Measurements from ENCODE around the gene BPIFB3. TPM values are rescaled to one million over a fixed set of nuclear protein-coding genes. Genes with fewer than 3 reads are reported as not detected.

Gene BPIFB3
- total RNA-seq, 1 donor, result not detected

- no peak for DNase-seq (ENCODE audit: low read depth)
- H3K4me3 ChIP-seq (ENCODE audit: low read depth, low read length), result no peak overlapping the region
- TF ChIP-seq, protein P1, sequence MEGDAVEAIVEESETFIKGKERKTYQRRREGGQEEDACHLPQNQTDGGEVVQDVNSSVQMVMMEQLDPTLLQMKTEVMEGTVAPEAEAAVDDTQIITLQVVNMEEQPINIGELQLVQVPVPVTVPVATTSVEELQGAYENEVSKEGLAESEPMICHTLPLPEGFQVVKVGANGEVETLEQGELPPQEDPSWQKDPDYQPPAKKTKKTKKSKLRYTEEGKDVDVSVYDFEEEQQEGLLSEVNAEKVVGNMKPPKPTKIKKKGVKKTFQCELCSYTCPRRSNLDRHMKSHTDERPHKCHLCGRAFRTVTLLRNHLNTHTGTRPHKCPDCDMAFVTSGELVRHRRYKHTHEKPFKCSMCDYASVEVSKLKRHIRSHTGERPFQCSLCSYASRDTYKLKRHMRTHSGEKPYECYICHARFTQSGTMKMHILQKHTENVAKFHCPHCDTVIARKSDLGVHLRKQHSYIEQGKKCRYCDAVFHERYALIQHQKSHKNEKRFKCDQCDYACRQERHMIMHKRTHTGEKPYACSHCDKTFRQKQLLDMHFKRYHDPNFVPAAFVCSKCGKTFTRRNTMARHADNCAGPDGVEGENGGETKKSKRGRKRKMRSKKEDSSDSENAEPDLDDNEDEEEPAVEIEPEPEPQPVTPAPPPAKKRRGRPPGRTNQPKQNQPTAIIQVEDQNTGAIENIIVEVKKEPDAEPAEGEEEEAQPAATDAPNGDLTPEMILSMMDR (IDR thresholded peaks at IDR 0.05; ENCODE audit: insufficient read depth, low read length), result no peak
Observed at GRCh38 chr20:33063271-33063670, 9.6 kb downstream of the BPIFB3 start.

DNA sequence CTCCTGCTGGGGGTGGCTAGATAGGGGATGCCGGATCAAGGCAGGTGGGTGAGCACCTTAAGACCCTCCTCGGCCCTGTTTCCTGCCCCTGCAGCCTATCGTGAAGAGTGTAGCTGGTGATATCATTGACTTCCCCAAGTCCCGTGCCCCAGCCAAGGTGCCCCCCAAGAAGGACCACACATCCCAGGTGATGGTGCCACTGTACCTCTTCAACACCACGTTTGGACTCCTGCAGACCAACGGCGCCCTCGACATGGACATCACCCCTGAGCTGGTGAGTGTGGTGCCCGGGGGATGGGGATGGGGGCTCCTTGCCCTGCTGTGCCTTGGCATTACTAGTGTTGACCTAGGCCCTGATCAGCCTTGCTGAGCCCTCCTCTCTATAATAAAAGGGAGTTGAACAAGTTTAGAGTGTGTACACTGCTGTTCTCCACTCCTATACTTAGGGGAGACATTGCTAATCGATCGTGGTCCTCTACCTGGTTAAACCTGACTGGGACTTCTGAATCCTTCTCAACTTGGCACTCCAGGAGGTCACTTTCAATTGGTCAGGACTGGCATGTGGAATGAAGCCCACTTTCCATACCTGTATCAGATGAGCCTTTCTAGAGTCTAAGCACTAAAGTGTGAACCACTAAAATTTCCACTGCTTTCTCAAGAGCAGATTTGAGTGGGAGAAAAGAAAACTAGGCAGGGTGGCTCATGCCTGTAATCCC is 11.0 kb downstream of the BPIFB3 start:
- TF ChIP-seq, protein P1 (IDR thresholded peaks at IDR 0.05; ENCODE audit: insufficient read depth, low read length), result no peak

GRCh38 chr20:33065785-33066184 is 12.1 kb downstream of the BPIFB3 start:
- TF ChIP-seq, protein P1 (IDR thresholded peaks at IDR 0.05; ENCODE audit: insufficient read depth, low read length), result no peak
- no peak overlapping the region for H3K4me3 ChIP-seq (ENCODE audit: low read depth, low read length)
- no peak for DNase-seq (ENCODE audit: low read depth)

More for the DNA sequence above, 11.0 kb downstream of the BPIFB3 start:
- H3K4me3 ChIP-seq (ENCODE audit: low read depth, low read length), result no peak overlapping the region
- no peak for DNase-seq (ENCODE audit: low read depth)

GRCh38 chr20:33067806-33068205 is 14.1 kb downstream of the BPIFB3 start:
- DNase-seq (ENCODE audit: low read depth), result no peak
- no peak overlapping the region for H3K4me3 ChIP-seq (ENCODE audit: low read depth, low read length)
- TF ChIP-seq, protein P1 (IDR thresholded peaks at IDR 0.05; ENCODE audit: insufficient read depth, low read length), result no peak

DNA sequence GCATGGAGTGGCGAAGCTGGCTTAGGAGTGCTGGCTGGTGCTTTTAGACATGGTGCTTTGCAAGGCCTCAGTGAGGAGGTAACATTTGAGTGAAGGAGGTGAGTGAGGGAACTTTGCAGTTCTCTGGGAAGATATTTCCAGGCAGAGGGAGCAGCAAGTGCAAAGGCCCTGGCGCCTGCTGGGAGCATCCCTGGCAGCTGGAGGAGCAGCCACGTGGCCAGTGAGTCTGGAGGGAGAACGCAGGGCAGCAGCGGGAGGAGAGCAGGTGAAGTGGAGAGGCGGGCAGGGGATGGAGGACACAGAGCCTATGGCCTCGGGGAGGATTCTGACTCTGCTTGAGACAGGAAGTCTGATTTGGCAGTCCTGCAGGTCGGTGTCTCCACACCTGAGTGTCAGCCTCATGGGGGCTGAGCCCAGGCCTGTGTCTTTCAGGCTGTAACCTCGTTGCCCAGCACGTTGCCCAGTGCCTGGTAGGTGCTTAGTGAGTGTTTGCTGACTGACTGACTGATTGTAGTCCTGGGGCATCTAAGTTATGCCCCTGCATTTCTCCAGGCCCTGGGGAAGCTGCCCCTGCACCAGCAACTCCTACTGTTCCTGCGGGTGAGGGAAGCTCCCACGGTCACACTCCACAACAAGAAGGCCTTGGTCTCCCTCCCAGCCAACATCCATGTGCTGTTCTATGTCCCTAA is 14.7 kb downstream of the BPIFB3 start:
- TF ChIP-seq, protein P1 (IDR thresholded peaks at IDR 0.05; ENCODE audit: insufficient read depth, low read length), result no peak
- no peak overlapping the region for H3K4me3 ChIP-seq (ENCODE audit: low read depth, low read length)
- DNase-seq (ENCODE audit: low read depth), result no peak

DNA sequence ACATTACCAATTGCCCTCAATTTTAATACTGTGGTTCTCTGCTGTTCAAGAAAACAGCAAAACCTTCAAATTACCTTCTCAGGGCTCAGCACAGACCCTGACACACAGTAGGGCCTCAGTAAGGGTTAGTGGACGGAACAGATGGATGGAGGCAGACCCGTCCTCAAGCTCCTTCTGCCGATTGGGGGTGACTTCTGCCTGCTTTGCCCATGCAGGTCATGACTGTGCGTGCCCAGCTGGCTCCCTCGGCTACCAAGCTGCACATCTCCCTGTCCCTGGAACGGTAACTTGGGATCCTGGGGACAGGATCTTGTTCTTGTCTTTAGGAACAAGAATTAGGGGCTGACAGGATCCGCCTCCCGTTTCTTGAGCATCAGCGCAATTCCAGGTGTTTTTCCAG is 16.0 kb downstream of the BPIFB3 start:
- no peak for DNase-seq (ENCODE audit: low read depth)
- TF ChIP-seq, protein P1 (IDR thresholded peaks at IDR 0.05; ENCODE audit: insufficient read depth, low read length), result no peak
- no peak overlapping the region for H3K4me3 ChIP-seq (ENCODE audit: low read depth, low read length)

Measured in fibroblast of the aortic adventitia (primary cell).